ENCODE data around the gene EIF4ENIF1. TPM values are rescaled to one million over a fixed set of nuclear protein-coding genes. Genes with fewer than 3 reads are reported as not detected.
"Not testable (repeated sequence)": the region's sequence is repeated elsewhere in the genome, so short reads cannot be mapped to it uniquely, and the experiment has no call there.

The EIF4ENIF1 gene
- total RNA-seq, 1 experiment from 2014 or later = 6.2 TPM

DNA sequence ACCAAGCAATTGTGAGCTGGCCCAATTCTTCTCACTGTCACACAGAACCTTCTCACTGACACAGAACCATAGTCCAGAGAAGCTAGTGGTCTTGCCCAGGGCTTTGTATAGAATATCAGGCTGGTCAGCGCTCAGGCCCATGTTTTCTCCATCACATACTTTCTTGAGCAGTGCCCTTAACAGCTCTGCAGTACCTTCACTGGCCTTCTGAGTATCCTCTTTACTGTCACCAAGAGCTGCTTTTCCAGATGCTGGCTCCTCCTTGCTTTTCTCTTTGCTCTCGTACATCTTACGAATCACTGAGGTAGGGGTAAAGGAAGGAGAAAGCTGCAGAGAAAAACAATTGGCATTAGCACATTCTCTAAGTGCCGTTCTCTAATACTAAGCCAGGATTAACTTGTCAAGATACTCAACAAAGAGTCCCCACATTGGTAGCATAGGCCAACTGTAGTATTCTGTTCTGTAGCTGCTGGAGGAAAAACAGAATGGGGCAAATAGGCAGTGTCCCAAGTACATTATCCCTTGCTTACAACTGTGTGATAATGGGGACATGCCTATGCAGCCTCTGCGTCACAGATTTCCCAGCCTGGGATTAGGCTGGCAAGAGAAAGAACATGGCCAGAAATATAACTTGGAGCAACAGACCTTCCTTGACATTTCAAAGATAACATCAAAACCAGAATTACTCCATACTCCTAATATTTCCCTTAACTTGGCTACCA, 46.7 kb downstream of the EIF4ENIF1 start:
- DNase-seq (ENCODE audit: low spot score) = no peak

DNA sequence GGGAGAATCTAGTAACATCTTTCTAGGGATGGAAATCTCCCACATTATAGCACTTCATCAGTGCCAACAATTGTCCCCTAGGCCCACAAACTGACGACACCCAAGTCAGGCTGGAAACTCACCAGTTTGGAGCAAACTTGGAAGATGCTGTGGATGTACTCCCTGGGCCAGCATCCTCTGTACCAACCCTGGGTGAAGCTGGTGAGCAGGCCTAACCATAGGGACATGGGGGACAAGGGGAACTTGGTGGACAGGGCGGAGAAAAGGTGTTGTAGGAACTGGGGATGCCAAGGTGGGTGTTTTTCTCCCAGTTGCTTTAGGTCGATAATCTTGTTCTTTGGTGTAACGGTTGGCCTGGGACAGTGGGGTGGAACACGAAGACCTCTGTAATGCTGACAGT, 48.0 kb downstream of the EIF4ENIF1 start:
- no peak for DNase-seq (ENCODE audit: low spot score)

DNA sequence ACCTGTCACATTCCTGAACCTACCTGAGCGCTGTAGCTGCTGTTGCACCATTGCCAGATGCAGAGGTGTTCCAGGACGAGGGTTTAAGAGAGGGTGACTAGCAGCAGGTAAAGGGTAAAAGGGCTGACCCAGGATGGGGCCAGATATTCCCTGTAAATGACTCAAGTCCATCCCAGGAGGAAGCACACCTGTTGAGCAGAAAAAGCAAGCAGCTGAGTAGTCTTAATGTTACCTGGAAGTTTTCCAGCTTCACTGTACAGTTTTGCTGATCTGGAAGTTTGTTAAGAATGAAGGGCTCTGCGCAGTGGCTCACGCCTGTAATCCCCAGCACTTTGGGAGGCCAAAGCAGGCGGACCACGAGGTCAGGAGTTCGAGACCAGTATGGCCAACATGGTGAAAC, 49.0 kb downstream of the EIF4ENIF1 start:
- DNase-seq (ENCODE audit: low spot score) = no peak

DNA sequence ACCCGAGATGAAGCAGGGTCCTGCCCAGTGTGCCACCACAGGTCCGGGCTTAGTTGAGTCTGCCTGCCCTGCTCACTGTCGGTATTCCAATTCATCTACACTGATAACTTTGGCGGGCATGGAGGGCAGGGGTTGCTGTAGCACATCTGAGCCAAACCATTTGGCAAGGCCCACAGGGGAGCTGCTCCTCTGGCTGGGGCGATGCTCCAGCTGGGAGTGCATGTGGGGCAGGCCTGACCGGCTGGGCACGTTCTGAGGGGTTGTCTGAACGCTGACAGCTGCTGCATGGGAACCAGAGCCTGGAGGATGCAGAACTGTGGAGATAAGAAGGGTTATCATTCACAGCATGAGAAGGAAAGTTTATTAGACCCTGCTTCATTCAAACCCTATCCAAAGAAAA, 49.8 kb downstream of the EIF4ENIF1 start:
- no peak for DNase-seq (ENCODE audit: low spot score)

DNA sequence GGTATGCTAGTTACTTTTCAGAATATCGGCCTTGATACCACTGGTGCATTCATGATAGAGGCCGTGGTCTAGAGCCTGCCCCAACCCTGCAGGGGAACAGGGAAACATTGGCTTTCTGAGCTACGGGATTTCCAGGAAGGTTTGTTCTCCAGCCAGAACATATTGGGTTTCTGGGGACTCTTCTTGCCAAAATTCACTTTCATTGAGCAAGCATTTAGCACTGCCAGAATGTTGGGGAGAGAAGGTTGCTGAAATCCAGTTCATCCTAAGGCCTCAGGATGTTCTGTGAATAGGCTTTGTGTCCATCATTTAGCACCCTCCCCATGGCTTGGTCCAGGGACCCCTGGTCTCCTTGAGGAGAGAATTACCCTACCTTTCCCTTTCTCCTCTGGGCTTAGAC, 53.5 kb downstream of the EIF4ENIF1 start:
- DNase-seq (ENCODE audit: low spot score) = no peak

DNA sequence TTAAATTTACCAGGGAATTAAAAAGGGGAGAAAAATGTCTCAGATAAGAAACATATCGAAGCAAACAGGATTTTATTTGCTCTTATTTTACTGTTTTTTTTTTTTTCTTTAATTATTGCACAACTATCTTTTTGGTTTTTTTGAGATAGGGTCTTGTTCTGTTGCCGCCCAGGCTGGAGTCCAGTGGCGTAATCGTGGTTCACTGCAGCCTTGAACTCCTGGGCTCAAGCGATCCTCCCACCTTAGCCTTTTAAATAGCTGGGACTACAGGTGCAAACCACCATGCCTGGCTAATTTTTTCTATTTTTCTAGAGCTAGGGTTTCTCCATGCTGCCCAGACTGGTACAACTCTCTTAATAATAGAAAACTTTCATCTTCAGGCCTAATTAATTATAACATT, 57.7 kb downstream of the EIF4ENIF1 start:
- no peak for DNase-seq (ENCODE audit: low spot score)

DNA sequence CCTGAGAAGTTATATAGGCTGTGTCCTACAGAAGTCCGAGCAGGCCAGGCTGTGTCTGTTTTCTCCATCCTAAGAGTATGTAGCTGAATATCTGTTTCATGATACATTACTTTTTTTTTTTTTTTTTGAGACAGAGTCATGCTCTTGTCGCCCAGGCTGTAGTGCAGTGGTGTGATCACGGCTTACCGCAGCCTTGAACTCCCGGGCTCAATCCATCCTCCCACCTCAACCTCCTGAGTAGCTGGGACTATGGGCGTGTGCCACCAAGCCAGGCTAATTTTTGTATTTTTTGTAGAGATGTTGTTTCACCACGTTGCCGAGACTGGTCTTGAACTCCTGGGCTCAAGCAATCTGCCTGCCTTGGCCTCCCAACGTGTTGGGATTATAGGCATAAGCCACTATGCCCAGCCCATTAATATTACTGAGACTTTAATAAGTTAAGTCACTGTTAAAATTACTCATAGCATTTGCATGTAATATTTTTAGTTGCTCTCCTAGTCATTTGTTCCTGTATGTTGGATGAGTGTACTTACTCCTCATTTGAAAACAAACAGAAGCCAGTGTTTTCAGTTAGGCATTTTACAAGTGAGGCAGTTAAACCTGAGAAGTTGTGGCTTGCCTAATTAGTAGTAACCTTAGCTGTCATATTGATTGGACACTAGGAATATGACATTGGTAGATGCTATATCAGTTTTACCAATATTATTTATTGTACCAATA, 64.2 kb downstream of the EIF4ENIF1 start:
- no peak for DNase-seq (ENCODE audit: low spot score)

DNA sequence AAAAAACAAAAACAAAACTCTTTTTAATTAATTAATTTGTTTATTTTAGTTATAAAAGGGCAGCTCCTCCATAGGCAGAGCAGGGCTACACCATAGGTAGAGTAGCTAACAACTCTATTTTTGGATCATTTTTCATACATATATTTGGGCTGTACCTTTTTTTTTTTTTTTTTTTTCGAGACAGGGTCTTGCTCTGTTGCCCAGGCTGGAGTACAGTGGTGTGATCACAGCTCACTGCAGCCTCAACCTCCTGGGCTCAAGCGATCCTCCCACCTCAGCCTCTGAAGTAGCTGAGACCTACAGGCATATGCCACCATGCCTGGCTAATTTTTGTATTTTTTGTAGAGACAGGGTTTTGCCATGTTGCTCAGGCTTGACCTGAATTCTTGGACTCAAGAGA, 87.3 kb downstream of the EIF4ENIF1 start:
- DNase-seq (ENCODE audit: low spot score) = not testable (repeated sequence)

DNA sequence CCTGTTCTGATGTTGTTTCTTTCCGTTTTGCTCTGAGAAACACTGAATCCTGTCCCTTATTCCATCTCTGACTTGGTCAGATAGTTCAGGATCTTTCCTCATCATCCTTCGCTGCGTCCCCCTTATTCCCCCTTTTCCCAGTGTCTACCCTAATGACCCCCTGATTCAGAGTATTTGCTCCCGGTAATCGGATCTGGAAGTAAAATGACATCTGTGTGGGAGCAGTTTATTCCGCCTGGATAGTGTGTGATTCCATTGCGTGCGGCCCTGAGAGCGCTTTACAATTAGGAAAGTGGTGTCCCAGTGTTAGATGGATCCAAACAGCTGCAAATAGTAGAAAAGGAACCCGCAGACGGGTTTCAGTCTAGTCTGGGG, 89.6 kb downstream of the EIF4ENIF1 start:
- DNase-seq (ENCODE audit: low spot score) = no peak

DNA sequence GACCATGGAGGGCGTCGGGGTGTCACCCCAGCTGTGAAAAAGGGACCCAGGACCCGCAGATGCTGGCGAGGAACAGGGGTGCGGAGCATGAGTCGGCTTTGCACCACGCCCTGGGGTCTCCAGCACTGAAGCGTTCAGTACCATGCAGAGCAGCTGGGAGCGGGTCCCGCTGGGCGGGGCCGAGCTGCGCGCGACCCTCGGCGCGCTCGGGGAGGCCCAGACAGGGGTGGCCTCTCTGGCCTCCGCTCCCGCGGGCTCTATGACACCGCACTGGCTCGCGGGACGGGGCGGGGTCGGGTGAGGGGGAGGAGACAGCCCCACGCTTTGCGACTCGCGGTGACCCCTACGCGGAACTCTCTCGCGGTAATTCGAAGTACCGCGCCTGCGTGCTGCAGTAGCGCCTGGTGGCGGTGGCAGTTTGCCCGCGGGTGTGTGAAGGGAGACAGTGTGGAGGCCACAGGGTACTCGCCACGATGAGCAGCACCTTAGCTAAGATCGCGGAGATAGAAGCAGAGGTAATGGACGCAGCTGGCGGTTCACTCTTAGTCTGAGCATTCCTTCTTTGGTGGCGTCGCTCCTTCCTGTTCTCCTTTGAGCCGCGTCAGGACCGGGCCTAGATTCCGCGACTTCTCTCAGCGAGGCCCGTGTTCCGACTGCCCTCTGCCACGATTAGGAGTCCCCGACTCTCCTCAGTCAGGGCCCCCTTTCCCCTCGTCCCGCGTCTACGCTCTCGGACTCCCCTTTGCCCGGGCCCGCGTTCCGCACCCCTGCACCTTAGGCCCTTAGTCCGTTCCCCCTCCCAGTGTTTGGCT, 90.2 kb downstream of the EIF4ENIF1 start, which contains the start of gene DRG1:
Gene DRG1 (plus strand): TSS at position 394 of the 812 bp plus-strand sequence. CDS start 80 bp downstream, at position 474.
- DNase-seq (ENCODE audit: low spot score) = peak; percentile 78

DNA sequence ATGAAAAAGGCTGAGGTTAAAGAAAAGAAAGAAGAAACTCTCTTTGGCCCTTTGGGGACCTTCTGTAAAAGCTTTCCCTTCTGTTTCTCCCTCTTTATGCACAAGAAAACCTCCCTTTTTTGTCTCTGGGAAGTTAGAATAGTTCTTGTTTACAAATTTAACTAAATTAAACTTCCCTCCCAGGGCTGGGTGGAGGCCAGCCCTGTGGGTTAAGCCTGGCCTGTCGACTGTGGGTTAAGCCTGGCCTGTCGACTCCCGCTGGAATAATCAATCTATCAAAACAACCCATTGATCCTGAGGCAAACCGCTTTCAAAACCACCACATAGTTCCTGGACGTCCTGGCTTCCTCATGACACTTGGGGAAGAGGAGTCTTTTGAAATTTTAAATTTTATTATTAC, 91.4 kb downstream of the EIF4ENIF1 start:
- DNase-seq (ENCODE audit: low spot score) = no peak

DNA sequence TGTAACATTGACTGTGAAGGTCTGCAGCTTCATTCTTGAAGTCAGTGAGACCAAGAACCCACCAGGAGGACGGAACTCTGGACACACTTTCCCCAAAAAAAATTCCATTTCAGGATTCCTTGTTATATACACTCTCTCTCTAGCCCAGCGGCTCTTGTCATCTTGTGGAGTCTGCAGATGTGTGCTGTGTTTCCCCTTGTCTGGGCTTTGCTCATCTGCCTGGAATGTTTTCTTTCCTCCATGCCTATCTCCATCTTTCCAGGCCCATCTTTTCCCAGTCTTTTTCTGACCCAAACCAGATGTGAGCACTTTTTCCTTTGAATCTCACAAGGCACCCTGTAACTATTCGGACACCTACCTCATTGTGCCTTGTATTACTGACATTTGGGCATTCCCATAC, 95.3 kb downstream of the EIF4ENIF1 start:
- no peak for DNase-seq (ENCODE audit: low spot score)

DNA sequence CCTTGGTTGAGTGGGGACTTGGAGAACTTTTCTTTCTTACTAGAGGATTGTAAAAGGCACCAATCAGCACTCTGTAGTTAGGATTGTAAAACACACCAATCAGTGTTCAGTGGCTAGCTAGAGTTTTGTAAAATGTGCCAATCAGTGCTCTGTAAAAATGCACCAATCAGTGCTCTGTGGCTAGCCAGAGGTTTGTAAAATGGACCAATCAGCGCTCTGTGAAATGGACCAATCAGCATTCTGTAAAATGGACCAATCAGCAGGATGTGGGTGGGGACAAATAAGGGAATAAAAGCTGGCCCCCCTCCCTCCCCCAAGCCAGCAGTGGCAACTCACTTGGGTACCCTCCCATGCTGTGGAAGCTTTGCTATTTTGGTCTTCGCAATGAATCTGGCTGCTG, 95.7 kb downstream of the EIF4ENIF1 start:
- no peak for DNase-seq (ENCODE audit: low spot score)

Other genes starting within 250 kb of the EIF4ENIF1 start
- 2.7 and 6.8 TPM in 2 replicates for gene PIK3IP1, start 197.4 kb downstream of the EIF4ENIF1 start, total RNA-seq (2014; rRNA removed; shearing (Covaris generic))
- gene PATZ1, start 143.5 kb downstream of the EIF4ENIF1 start, total RNA-seq (2014; rRNA removed; shearing (Covaris generic)) = 1.1 and 3.0 TPM in 2 replicates
- gene DRG1, start 90.2 kb downstream of the EIF4ENIF1 start, total RNA-seq (2014; rRNA removed; shearing (Covaris generic)) = 66.1 and 70.2 TPM in 2 replicates
- gene SFI1, start 6.7 kb upstream of the EIF4ENIF1 start, total RNA-seq (2014; rRNA removed; shearing (Covaris generic)) = 5.1 and 11.2 TPM in 2 replicates
- gene PISD, start 172.4 kb upstream of the EIF4ENIF1 start, total RNA-seq (2014; rRNA removed; shearing (Covaris generic)) = 24.0 and 28.2 TPM in 2 replicates